Measurements from ENCODE around the gene ORC3.

ORC3 gene

DNA sequence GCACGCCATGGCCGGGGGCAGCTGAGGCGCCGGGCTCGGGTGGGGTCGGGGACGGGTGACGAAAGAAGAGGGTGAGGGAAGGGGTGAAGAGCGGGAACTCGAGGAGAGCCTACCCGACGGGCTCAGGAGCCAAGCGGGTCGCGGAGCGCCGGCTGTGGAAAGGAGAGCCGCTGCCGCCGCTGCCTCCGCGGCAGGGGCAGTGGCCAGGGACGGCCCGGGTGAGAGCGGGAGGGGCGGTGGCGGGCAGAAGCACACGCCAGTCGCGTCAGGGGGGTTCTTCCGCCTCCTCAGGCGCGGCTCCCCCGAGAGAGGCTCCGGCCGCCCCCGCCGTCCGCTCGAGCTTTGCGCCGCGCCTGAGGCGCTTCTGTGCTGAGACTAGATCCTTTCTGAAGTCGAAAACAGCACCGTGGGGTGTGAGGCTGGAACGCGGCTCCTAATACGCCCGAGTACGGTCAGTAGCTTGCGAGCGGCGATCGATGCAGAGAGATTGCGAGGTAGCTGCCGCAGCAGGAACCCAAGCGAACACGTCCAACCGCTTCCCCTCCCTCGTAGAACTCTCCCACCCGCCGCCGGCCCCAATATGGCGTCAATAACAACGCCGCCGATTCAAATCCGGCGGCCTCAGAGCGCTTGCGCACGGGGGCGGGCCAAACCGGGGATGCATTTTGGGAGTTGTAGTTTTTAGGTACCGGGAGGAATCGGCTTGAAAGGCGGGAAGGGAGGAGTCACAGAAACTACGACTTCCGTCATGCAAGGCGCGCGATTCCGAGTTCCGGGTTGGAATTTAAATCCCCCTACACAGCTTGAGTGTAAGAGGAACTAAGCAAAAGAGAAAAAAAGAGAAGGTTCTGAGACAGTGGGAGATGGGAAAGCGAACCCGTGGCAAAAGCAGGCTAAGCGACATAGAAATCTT is 112.0 kb downstream of the ORC3 start, which contains the start of gene AKIRIN2 (continued):
- TF ChIP-seq, protein P1, sequence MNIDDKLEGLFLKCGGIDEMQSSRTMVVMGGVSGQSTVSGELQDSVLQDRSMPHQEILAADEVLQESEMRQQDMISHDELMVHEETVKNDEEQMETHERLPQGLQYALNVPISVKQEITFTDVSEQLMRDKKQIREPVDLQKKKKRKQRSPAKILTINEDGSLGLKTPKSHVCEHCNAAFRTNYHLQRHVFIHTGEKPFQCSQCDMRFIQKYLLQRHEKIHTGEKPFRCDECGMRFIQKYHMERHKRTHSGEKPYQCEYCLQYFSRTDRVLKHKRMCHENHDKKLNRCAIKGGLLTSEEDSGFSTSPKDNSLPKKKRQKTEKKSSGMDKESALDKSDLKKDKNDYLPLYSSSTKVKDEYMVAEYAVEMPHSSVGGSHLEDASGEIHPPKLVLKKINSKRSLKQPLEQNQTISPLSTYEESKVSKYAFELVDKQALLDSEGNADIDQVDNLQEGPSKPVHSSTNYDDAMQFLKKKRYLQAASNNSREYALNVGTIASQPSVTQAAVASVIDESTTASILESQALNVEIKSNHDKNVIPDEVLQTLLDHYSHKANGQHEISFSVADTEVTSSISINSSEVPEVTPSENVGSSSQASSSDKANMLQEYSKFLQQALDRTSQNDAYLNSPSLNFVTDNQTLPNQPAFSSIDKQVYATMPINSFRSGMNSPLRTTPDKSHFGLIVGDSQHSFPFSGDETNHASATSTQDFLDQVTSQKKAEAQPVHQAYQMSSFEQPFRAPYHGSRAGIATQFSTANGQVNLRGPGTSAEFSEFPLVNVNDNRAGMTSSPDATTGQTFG (tag by site-specific recombination; IDR thresholded peaks at IDR 0.05; ENCODE audit: borderline replicate concordance) = no peak
- TF ChIP-seq, protein P2, sequence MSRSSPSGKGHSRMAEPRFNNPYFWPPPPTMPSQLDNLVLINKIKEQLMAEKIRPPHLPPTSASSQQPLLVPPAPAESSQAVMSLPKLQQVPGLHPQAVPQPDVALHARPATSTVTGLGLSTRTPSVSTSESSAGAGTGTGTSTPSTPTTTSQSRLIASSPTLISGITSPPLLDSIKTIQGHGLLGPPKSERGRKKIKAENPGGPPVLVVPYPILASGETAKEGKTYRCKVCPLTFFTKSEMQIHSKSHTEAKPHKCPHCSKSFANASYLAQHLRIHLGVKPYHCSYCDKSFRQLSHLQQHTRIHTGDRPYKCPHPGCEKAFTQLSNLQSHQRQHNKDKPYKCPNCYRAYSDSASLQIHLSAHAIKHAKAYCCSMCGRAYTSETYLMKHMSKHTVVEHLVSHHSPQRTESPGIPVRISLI (tag by site-specific recombination; IDR thresholded peaks at IDR 0.05) = peak; percentile 90
- no peak; the same call in 1 of the 2 replicates for TF ChIP-seq ZNF175 (tag by site-specific recombination; IDR thresholded peaks at IDR 0.05)
- TF ChIP-seq ZNF558 (tag by site-specific recombination; IDR thresholded peaks at IDR 0.05) = no peak; the same call in 1 of the 2 replicates
- TF ChIP-seq ZBTB49 (tag by site-specific recombination; IDR thresholded peaks at IDR 0.05; ENCODE audit: low read depth) = no peak
- no peak for TF ChIP-seq ZNF791 (tag by site-specific recombination; IDR thresholded peaks at IDR 0.05)
- TF ChIP-seq PRDM1 (tag by site-specific recombination; IDR thresholded peaks at IDR 0.05) = peak; percentile 97; the same call in 1 of the 2 replicates
- peak; percentile 88 for TF ChIP-seq SP7 (tag by site-specific recombination; IDR thresholded peaks at IDR 0.05)
- peak; percentile 71; the same call in 1 of the 2 replicates for TF ChIP-seq ZSCAN23 (tag by site-specific recombination; IDR thresholded peaks at IDR 0.05)
- TF ChIP-seq ZNF621 (tag by site-specific recombination; IDR thresholded peaks at IDR 0.05) = no peak
- TF ChIP-seq ZNF354C (tag by site-specific recombination; IDR thresholded peaks at IDR 0.05; ENCODE audit: borderline replicate concordance, low read depth) = no peak
- no peak for TF ChIP-seq ZNF140 (tag by site-specific recombination; IDR thresholded peaks at IDR 0.05)
- no peak for TF ChIP-seq HOXC10 (CRISPR knock-in tag; IDR thresholded peaks at IDR 0.05)
- TF ChIP-seq, protein P3, sequence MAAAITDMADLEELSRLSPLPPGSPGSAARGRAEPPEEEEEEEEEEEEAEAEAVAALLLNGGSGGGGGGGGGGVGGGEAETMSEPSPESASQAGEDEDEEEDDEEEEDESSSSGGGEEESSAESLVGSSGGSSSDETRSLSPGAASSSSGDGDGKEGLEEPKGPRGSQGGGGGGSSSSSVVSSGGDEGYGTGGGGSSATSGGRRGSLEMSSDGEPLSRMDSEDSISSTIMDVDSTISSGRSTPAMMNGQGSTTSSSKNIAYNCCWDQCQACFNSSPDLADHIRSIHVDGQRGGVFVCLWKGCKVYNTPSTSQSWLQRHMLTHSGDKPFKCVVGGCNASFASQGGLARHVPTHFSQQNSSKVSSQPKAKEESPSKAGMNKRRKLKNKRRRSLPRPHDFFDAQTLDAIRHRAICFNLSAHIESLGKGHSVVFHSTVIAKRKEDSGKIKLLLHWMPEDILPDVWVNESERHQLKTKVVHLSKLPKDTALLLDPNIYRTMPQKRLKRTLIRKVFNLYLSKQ (tag by site-specific recombination; IDR thresholded peaks at IDR 0.05; ENCODE audit: borderline replicate concordance) = no peak; the same call in 1 of the 2 replicates
- TF ChIP-seq YY2 (tag by site-specific recombination; IDR thresholded peaks at IDR 0.05) = no peak
- TF ChIP-seq ZFP37 (tag by site-specific recombination; IDR thresholded peaks at IDR 0.05) = peak; percentile 91
- TF ChIP-seq, protein P4, sequence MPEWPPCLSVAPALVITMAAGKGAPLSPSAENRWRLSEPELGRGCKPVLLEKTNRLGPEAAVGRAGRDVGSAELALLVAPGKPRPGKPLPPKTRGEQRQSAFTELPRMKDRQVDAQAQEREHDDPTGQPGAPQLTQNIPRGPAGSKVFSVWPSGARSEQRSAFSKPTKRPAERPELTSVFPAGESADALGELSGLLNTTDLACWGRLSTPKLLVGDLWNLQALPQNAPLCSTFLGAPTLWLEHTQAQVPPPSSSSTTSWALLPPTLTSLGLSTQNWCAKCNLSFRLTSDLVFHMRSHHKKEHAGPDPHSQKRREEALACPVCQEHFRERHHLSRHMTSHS (tag by site-specific recombination; IDR thresholded peaks at IDR 0.05) = no peak
- TF ChIP-seq ZNF132 (tag by site-specific recombination; IDR thresholded peaks at IDR 0.05; ENCODE audit: borderline replicate concordance) = no peak
- TF ChIP-seq YY1 (tag by site-specific recombination; IDR thresholded peaks at IDR 0.05) = peak; percentile 80
- TF ChIP-seq PRDM10 (tag by site-specific recombination; IDR thresholded peaks at IDR 0.05) = peak; percentile 97
- TF ChIP-seq ZNF544 (tag by site-specific recombination; IDR thresholded peaks at IDR 0.05) = no peak
- TF ChIP-seq ZNF677 (tag by site-specific recombination; IDR thresholded peaks at IDR 0.05) = no peak
- TF ChIP-seq, protein P5, sequence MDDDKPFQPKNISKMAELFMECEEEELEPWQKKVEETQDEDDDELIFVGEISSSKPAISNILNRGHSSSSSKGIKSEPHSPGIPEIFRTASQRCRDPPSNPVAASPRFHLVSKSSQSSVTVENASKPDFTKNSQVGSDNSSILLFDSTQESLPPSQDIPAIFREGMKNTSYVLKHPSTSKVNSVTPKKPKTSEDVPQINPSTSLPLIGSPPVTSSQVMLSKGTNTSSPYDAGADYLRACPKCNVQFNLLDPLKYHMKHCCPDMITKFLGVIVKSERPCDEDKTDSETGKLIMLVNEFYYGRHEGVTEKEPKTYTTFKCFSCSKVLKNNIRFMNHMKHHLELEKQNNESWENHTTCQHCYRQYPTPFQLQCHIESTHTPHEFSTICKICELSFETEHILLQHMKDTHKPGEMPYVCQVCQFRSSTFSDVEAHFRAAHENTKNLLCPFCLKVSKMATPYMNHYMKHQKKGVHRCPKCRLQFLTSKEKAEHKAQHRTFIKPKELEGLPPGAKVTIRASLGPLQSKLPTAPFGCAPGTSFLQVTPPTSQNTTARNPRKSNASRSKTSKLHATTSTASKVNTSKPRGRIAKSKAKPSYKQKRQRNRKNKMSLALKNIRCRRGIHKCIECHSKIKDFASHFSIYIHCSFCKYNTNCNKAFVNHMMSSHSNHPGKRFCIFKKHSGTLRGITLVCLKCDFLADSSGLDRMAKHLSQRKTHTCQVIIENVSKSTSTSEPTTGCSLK (tag by site-specific recombination; IDR thresholded peaks at IDR 0.05) = no peak
